Stimulated activated CD4-positive, alpha-beta T cell treated with anti-CD3 and anti-CD28 coated beads, Interleukin-1b, Interleukin-23, amount 100 ng/mL, for 48 hours (primary cell): ENCODE data around the gene HPS3.
"Not testable (repeated sequence)": the region's sequence is repeated elsewhere in the genome, so short reads cannot be mapped to it uniquely, and the experiment has no call there.

ENCODE experiments used
- DNase-seq: peaks from one replicate; pipeline ENCODE4 v3.0.0-alpha.2; 2020

The HPS3 gene

DNA sequence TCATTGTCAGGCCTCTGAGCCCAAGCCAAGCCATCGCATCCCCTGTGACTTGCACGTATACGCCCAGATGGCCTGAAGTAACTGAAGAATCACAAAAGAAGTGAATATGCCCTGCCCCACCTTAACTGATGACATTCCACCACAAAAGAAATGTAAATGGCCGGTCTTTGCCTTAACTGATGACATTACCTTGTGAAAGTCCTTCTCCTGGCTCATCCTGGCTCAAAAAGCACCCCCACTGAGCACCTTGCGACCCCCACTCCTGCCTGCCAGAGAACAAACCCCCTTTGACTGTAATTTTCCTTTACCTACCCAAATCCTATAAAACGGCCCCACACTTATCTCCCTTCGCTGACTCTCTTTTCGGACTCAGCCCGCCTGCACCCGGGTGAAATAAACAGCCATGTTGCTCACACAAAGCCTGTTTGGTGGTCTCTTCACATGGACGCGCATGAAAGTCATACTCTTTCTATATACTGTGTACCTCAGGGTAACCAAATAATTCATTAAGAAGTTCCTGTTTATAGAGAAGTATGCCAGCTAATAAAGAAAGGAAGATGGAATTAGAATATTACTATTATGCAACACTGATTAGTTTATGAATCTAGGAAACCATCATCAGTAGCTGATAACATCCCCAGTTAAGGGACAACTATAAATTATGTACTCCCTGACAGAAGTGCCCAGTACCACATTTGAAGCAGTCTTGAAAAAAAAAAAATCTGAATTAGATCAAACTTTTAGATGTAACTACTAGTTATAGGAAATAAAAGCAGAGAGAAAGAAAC is 67.6 kb downstream of the HPS3 start:
- not testable (repeated sequence) for DNase-seq

DNA sequence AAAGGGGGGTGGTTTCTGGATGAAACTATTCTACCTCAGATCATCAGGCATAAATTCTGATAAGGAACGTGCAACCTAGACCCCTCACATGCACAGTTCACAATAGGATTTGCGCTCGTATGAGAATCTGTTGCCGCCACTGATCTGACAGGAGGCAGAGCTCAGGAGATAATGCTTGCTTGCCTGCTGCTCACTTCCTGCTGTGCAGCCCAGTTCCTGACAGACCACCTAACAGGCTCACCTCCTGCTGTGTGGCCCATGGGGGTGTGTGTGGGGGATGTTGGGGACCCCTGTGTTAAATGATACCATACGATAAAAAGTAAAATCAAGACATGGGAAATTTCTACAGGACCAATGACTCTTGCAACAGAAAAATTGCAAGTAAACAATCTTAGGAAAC is 68.2 kb downstream of the HPS3 start:
- no peak for DNase-seq

DNA sequence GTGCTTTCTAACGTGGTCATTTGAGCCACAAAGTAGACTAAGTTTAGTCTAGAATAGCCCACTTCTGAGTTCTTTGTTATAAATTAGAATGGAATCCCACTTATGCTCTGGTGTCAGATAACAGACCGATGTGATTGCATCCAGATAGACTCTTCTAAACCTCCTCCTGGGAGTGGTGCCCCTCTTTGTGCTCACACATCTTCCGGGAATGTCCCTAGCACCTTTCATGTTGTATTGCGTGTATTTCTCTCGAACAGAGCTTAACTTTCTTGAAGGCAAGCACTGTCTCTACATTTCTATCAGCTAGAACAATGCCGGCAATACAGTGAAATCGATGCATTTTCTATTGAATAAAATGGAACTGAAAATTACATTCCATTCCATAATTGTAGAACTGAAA is 69.2 kb downstream of the HPS3 start:
- no peak for DNase-seq

DNA sequence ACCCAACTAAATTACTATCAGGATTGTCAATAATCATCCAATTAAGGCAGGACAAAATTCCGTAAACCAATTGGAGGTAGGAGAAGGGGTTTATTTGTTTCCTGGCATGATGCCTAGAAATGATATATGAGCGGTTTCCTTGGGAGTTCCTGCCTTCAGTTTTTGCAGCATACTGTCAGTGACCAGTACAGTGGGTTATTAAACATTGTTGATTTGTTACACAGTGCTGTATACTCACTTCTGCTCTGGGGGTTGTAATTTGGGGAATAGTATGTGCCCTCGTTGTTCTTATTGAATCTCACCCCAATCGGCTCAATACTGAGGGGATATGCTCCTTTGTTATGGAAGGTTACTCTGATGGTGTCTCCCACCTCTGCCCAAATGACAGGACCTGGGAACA is 70.0 kb downstream of the HPS3 start:
- no peak for DNase-seq

DNA sequence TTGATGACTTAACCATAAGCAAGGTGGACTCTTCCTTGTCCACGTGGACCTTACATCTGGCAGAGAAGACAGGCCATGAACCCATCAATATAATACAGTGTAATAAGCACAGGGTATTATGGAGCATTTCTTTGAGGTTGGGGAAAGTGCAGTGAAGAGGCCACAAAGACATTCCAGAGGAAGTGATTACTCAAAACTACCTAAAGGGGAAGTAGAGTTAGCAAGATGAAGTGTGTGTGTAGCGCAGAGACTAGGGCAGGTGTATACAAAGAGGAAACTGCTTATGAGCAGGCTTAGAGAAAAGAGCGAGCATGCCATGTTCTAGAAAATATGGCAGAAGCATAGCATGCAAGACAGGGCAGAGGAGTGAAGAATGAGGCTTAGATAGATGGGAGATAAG is 74.3 kb downstream of the HPS3 start:
- no peak for DNase-seq

DNA sequence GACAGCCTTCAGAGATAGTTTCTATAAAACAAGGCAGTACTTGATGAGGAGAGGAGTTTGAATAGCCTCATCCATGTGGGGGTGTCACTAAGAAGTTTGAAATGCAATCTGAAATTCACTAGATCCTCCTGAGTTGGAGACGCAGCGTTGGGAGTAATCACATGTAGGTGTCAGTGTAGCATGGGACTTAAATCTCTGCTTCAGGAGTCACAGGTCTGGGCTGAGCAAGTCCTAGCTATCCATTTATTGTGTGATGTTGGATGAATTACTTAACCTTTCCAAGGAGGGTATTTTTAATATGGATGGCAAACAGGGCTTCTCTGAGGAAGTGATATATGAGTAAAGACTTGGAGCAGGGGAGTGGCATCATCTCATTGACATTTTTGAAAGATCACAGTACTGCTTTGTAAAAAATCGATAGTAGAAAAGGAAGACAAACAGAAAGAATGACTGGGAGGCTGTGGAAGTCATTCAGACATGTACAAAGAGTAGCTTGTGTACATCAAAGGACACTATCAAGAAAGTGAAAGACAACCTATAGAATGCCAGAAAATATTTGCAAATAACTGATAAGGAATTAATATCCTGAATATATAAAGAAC is 75.1 kb downstream of the HPS3 start:
- DNase-seq = no peak

DNA sequence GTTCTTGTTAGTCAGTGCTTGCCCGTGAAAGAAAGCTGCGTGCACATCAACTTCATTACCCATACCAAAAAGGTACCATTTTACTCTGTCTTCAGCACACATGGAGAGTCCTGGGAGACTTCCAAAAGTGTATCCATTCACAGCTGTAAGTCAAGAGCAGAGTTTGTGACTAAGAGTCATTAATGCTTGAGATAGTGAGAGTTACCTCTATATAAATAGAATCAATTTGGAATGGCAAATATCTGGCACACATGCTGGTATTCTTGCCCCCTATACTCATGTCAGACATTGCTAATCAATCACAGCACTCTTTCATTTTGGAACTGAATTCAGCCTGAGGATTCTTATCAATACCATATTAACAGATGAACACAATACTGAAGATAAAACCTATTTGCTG is 78.0 kb downstream of the HPS3 start:
- DNase-seq = no peak

DNA sequence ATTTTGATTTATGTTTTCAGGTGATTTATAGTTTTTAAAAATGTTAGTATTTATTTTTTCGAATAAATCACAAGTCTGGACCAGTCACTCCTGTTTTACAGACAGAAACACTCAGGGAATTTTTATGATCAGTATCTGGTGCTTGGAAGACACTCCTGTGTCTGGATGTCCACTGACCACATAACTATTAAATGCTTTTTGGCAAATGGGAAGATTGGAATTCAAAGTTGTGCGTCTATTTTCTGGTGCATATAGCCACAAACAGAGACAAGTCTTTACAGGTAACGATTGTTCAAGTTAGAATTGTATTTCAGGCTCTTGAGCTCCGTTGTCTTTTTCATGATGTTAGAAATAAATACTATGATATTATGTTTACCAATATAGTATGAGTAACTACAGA is 80.0 kb downstream of the HPS3 start:
- DNase-seq = no peak

DNA sequence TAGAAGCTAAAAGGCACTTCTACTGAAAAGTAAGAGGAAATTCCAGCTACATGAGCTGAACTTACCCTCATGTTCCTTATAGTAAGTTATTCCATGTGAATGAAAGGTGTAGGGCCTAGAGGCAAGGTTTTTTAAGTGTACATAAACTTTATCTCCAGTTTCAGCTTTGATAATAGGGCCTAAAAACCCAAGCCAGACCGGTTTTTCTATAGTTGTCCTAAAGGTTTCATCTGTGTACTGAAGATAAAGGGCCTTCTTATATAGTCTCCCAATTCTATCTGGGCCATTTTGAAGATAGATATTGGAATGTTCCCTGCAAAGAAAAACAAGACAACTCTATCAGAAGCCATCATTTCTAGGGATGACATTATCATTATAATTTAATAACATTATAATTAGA is 82.9 kb downstream of the HPS3 start:
- DNase-seq = no peak

DNA sequence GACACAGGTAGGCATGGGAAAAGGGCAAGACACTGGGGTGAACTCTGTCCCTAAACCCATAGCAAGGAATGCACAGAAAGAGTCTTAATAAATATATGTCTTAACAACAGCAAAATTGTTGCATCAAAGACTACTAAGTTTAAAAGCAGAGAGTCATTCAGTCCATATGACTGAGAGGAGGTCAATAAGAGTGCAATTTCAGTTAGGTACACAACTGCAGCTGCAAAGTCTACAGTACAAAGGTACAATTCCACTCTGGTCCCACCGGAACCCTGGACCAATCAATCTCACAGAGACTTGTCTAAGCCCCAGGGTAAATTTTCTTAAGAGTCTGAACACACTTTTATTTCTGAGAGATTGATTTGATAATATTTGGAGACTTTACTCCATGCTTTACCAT is 85.3 kb downstream of the HPS3 start:
- DNase-seq = no peak

DNA sequence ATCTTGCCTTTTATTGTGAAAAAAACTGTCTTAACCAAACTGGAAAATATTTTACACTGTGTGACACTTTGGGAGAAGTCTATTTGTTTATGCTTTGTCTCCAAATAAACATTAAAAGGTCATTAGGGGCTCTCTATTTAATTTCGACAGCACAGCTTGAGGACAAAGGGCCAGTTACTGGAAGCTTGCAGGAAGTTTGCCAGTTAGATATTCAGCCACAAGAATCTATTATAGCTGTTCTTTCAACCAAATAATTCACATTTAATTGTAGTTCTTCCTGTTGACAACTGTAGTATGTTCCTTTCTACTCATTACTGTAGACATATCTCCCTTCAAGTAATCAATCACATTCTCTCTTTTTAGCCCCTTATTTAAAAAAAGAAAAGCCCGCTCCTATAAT is 86.1 kb downstream of the HPS3 start:
- DNase-seq = no peak

DNA sequence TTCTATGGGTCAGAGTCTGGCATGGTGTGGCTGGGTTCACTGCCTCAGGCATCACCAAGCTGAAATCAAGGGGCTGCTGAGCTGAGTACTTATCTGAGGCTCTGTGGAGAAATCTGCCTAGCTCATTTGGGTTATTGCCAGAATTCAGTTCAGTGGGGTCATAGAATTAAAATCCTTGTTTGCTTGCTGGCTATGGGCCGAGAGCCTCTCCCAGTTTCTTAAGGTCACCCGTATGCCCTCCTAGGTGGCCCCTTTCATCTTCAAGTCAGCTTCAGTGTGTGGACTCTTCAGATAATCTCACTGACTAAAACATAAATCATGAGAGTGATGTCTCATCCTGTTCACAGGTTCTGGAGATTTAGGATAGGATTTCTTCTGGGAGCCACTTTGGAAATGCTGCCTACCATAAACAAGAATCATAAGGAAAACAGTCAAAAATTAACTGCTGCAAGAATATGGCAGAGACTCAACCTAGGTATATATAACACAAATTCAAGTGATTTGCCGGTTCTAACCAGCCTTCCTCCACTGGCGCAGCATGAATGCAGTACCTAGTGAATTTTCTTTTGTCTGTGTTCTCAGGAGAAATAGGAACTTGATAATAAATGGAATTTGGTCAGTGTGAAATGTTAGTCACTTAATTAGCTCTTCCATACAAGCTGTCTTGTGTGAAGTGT is 86.9 kb downstream of the HPS3 start:
- DNase-seq = no peak

DNA sequence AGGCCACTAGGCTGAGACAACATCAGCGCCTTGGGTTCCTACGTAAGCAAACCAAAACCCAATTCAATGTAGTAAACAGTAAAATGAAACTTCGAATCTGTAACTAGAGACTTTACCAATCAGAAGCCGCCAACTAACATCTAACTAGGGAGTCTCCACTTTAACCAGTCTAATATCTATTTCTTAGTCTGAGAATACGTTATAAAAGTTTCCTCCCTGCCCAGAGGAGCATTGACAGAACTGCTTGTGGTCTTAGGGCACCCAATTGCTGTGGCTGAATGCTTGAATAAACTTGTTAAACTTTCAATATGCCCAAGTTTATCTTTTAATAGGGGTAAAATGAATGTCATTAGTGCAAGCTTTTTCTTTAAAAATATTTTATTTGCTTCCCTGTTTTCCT is 87.9 kb downstream of the HPS3 start:
- no peak for DNase-seq

DNA sequence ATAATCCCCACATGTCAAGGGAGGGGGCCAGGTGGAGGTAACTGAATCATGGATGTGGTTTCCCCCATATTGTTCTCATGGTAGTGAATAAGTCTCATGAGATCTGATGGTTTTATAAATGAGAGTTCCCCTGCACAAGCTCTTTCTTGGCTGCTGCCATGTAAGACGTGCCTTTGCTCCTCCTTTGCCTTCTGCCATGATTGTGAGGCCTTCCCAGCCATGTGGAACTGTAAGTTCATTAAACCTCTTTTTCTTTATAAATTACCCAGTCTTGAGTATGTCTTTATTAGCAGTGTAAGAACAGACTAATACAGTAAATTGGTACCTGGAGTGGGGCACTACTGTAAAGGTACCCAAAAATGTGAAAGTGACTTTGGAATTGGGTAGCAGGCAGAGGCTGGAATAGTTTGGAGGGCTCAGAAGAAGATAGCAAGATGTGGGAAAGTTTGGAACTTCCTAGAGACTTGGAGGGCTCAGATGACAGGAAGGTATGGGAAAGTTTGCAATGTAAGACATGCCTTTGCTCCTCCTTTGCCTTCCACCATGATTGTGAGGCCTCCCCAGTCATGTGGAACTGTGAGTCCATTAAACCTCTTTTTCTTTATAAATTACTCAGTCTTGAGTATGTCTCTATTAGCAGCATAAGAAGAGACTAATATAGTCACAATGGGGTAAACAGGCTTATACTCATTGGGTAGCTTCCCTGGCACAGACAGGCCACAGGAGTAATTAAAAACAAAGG is 90.1 kb downstream of the HPS3 start:
- not testable (repeated sequence) for DNase-seq

DNA sequence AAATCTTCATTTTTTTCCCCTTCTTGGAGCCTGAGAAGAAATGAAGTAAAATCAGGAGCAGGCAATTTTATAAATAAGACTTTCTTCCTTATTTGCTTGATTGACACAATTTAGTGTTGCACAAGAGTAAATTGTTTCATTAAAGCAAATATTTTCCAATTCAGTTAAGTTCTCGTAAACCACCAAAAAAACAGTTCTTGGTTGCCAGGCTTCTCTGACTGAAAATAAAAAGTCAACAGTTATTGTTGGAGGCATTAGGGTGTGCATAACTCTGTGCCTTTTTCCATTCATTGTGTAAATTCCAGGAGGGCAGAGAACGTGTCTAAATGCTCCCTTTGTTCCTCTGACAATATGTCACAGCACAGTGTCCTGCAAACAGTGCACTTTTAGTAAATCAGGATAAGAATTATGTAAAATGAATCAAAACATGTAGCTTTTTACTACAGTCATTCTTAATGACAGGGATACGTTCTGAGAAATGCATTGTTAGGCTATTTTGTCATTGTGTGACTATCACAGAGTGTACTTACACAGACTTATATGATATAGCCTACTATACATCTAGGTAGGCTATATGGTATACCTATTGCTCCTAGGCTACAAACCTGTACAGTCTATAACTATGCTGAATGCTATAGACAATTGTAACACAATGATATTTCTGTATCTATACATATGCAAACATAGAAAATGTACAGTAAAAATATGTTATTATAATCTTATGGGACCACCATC is 92.5 kb downstream of the HPS3 start, which contains the start of gene CP:
Gene CP, minus strand, starts transcription at position 47 of the 735 bp plus-strand sequence. Its CDS starts 37 bp downstream, at position 10.
- DNase-seq = no peak
